Measurements from ENCODE around the gene PDE3B. TPM values are rescaled to one million over a fixed set of nuclear protein-coding genes. Genes with fewer than 3 reads are reported as not detected.

Gene PDE3B
- total and polyA plus RNA-seq, 2 of the 8 experiments (the other 6 are each of a cell fraction or from before 2014, with no cell fraction given), result 2.7 to 10.9 TPM

GRCh38 chr11:14623036-14623435 lies 20.6 kb upstream of the PDE3B start (continued):
- TF ChIP-seq FOSL1 (IDR thresholded peaks at IDR 0.05; ENCODE audit: insufficient read depth, low read depth, low read length), result no peak

All from H1 (cell line).